DMS 273 (cell line): ENCODE measurements around the gene SAMD14.
"Not testable (repeated sequence)": the region's sequence is repeated elsewhere in the genome, so short reads cannot be mapped to it uniquely, and the experiment has no call there.

Source experiments
- DNase-seq: peaks from one replicate; lab custom pipeline; 2025; ENCODE audit not compliant: unreplicated experiment; lab: John Stamatoyannopoulos, UW

SAMD14 gene

GRCh38 chr17:50076591-50077235 is 53.2 kb downstream of the SAMD14 start:
- peak; percentile 83 for DNase-seq

- no peak for DNase-seq
These were observed 53.8 kb downstream of the SAMD14 start for GRCh38 chr17:50076221-50076590.

GRCh38 chr17:50075446-50076032 is 54.4 kb downstream of the SAMD14 start:
- DNase-seq = no peak

- no peak for DNase-seq
These were observed 55.7 kb downstream of the SAMD14 start for GRCh38 chr17:50074227-50074626.

- DNase-seq = no peak
These were observed 57.0 kb downstream of the SAMD14 start for GRCh38 chr17:50072925-50073324.

GRCh38 chr17:50072130-50072529 is 57.8 kb downstream of the SAMD14 start:
- DNase-seq = no peak

GRCh38 chr17:50071692-50072091 is 58.3 kb downstream of the SAMD14 start:
- DNase-seq = no peak

- DNase-seq = no peak
These were observed 58.9 kb downstream of the SAMD14 start for GRCh38 chr17:50070908-50071680.

- no peak for DNase-seq
These were observed 62.0 kb downstream of the SAMD14 start for GRCh38 chr17:50067996-50068395.

GRCh38 chr17:50066995-50067394 is 63.0 kb downstream of the SAMD14 start:
- no peak for DNase-seq

GRCh38 chr17:50065056-50065455 is 64.9 kb downstream of the SAMD14 start:
- no peak for DNase-seq

GRCh38 chr17:50064253-50065001 is 65.5 kb downstream of the SAMD14 start:
- DNase-seq = no peak

GRCh38 chr17:50063561-50064252 is 66.3 kb downstream of the SAMD14 start:
- no peak for DNase-seq

- peak; percentile 89 for DNase-seq
These were observed 67.4 kb downstream of the SAMD14 start for GRCh38 chr17:50062293-50063243.

- DNase-seq = not testable (repeated sequence)
These were observed 68.3 kb downstream of the SAMD14 start for GRCh38 chr17:50061713-50062045.

- peak; percentile 58 for DNase-seq
These were observed 68.8 kb downstream of the SAMD14 start for GRCh38 chr17:50060951-50061712.
